Endometrial microvascular endothelial cells (primary cell): ENCODE data around the gene NTNG1. TPM values are rescaled to one million over a fixed set of nuclear protein-coding genes. Genes with fewer than 3 reads are reported as not detected.

Experiments
- in situ Hi-C: cut with HindIII; loops from 2 replicates; pipeline ENCODE4 v1.10.0; 2017; ENCODE audit warnings: low sequenced_read_pairs, low pct_unique_long_range_greater_than_20kb; ENCODE audit errors: inconsistent ontology term
- total RNA-seq: library from RNA; depleted of rRNA; stranded (reverse); fragments of >200 nt; gene quantifications from one replicate; pipeline ENCODE4 v1.2.3, GENCODE V29; 2015; ENCODE audit errors: inconsistent ontology term

The NTNG1 gene
- total RNA-seq, 1 donor from 2014 or later, result not detected

GRCh38 chr1:107246775-107247345, 106.0 kb downstream of the NTNG1 start:
- in situ Hi-C loops, result no loop called here

GRCh38 chr1:107247679-107248078, 106.8 kb downstream of the NTNG1 start:
- in situ Hi-C loops, result no loop called here

GRCh38 chr1:107250169-107250568, 109.3 kb downstream of the NTNG1 start:
- in situ Hi-C loops, result no loop called here

GRCh38 chr1:107251083-107251482, 110.2 kb downstream of the NTNG1 start:
- in situ Hi-C loops, result no loop called here

- in situ Hi-C loops, result no loop called here
These were observed 111.0 kb downstream of the NTNG1 start for GRCh38 chr1:107251839-107252238.

- in situ Hi-C loops, result no loop called here
These were observed 111.4 kb downstream of the NTNG1 start for GRCh38 chr1:107252271-107252670.

- in situ Hi-C loops, result no loop called here
These were observed 113.5 kb downstream of the NTNG1 start for GRCh38 chr1:107254306-107254705.

GRCh38 chr1:107255469-107255868, 114.6 kb downstream of the NTNG1 start:
- in situ Hi-C loops, result no loop called here

- in situ Hi-C loops, result no loop called here
These were observed 121.8 kb downstream of the NTNG1 start for GRCh38 chr1:107262467-107263286.

GRCh38 chr1:107263291-107263915, 122.6 kb downstream of the NTNG1 start:
- in situ Hi-C loops, result no loop called here

GRCh38 chr1:107264007-107264406, 123.2 kb downstream of the NTNG1 start:
- in situ Hi-C loops, result no loop called here

GRCh38 chr1:107264561-107264960, 123.7 kb downstream of the NTNG1 start:
- in situ Hi-C loops, result no loop called here

GRCh38 chr1:107267489-107267888, 126.7 kb downstream of the NTNG1 start:
- in situ Hi-C loops, result no loop called here

GRCh38 chr1:107272321-107272720, 131.5 kb downstream of the NTNG1 start:
- in situ Hi-C loops, result no loop called here

GRCh38 chr1:107273515-107273914, 132.7 kb downstream of the NTNG1 start:
- in situ Hi-C loops, result no loop called here

- in situ Hi-C loops, result no loop called here
These were observed 133.4 kb downstream of the NTNG1 start for GRCh38 chr1:107274227-107274626.

GRCh38 chr1:107276247-107276646, 135.4 kb downstream of the NTNG1 start:
- in situ Hi-C loops, result no loop called here

- in situ Hi-C loops, result no loop called here
These were observed 136.2 kb downstream of the NTNG1 start for GRCh38 chr1:107277022-107277421.

- in situ Hi-C loops, result no loop called here
These were observed 145.3 kb downstream of the NTNG1 start for GRCh38 chr1:107286125-107286524.

GRCh38 chr1:107291987-107292386, 151.1 kb downstream of the NTNG1 start:
- in situ Hi-C loops, result no loop called here
